ENCODE measurements around the gene IRAK4.
A peak's percentile ranks its signal among the peaks of the same experiment; 100 is the strongest.

IRAK4 gene

GRCh38 chr12:43758728-43759563, at the start of gene IRAK4, which contains the start of gene PUS7L:
IRAK4 (plus strand) TSS chr12:43758951; CDS start chr12:43768112, 9,161 bp downstream.
PUS7L (minus strand) TSS chr12:43758790; CDS start chr12:43755245, 3,545 bp downstream.
- peak; percentile 89 for DNase-seq (ENCODE audit: low spot score)
- no peaks in the 10 kb centered on the region for H3K9me3 ChIP-seq (ENCODE audit: severe bottlenecking)
- peak within 1 kb of the TSS; percentile 49 for H3K4me3 ChIP-seq (ENCODE audit: severe bottlenecking)
- peaks cover 11% of the 10 kb centered on the region for H3K36me3 ChIP-seq (ENCODE audit: low read depth)
- H3K27ac ChIP-seq (ENCODE audit: poor library complexity, severe bottlenecking): peak within 1 kb of the TSS; percentile 69
- peak; percentile 40 for TF ChIP-seq CTCF (IDR thresholded peaks at IDR 0.05; ENCODE audit: poor library complexity, severe bottlenecking)
- peaks cover 22% of the 10 kb centered on the region for H3K4me1 ChIP-seq (ENCODE audit: insufficient read depth, poor library complexity, severe bottlenecking)
- peak; percentile 87 for ATAC-seq (ENCODE audit: low read depth)
- H3K27me3 ChIP-seq (ENCODE audit: insufficient read depth, poor library complexity, severe bottlenecking): no peaks in the 10 kb centered on the region

- Histone ChIP-seq H3K4me3 (ENCODE audit: severe bottlenecking) (no peak overlapping the region), H3K9me3 (ENCODE audit: severe bottlenecking) (no peaks in the 10 kb centered on the region), H3K27me3 (ENCODE audit: insufficient read depth, poor library complexity, severe bottlenecking) (no peaks in the 10 kb centered on the region), H3K36me3 (ENCODE audit: low read depth) (no peaks in the 10 kb centered on the region), H3K27ac (ENCODE audit: poor library complexity, severe bottlenecking) (no peak overlapping the region), H3K4me1 (ENCODE audit: insufficient read depth, poor library complexity, severe bottlenecking) (no peaks in the 10 kb centered on the region)
- DNase-seq (ENCODE audit: low spot score) (no peak), ATAC-seq (ENCODE audit: low read depth) (no peak)
- no peak for TF ChIP-seq CTCF (IDR thresholded peaks at IDR 0.05; ENCODE audit: poor library complexity, severe bottlenecking)
Measured at GRCh38 chr12:43711348-43711747, 47.4 kb upstream of the IRAK4 start.

GRCh38 chr12:43722621-43723020, 36.1 kb upstream of the IRAK4 start:
- H3K4me1 ChIP-seq (ENCODE audit: insufficient read depth, poor library complexity, severe bottlenecking): no peaks in the 10 kb centered on the region
- no peaks in the 10 kb centered on the region; the same call in 1 of the 2 replicates for H3K36me3 ChIP-seq (ENCODE audit: low read depth)
- no peak for ATAC-seq (ENCODE audit: low read depth)
- TF ChIP-seq CTCF (IDR thresholded peaks at IDR 0.05; ENCODE audit: poor library complexity, severe bottlenecking): no peak
- H3K9me3 ChIP-seq (ENCODE audit: severe bottlenecking): no peaks in the 10 kb centered on the region
- no peaks in the 10 kb centered on the region for H3K27me3 ChIP-seq (ENCODE audit: insufficient read depth, poor library complexity, severe bottlenecking)
- no peak for DNase-seq (ENCODE audit: low spot score)
- H3K27ac ChIP-seq (ENCODE audit: poor library complexity, severe bottlenecking): no peak overlapping the region
- H3K4me3 ChIP-seq (ENCODE audit: severe bottlenecking): no peak overlapping the region

- no peaks in the 10 kb centered on the region for H3K27me3 ChIP-seq (ENCODE audit: insufficient read depth, poor library complexity, severe bottlenecking)
- no peak for TF ChIP-seq CTCF (IDR thresholded peaks at IDR 0.05; ENCODE audit: poor library complexity, severe bottlenecking)
- H3K9me3 ChIP-seq (ENCODE audit: severe bottlenecking): no peaks in the 10 kb centered on the region
- H3K4me3 ChIP-seq (ENCODE audit: severe bottlenecking): no peak overlapping the region
- DNase-seq (ENCODE audit: low spot score) (no peak), ATAC-seq (ENCODE audit: low read depth) (no peak)
- H3K36me3 ChIP-seq (ENCODE audit: low read depth): no peaks in the 10 kb centered on the region; the same call in 1 of the 2 replicates
- H3K4me1 ChIP-seq (ENCODE audit: insufficient read depth, poor library complexity, severe bottlenecking): no peaks in the 10 kb centered on the region
- no peak overlapping the region for H3K27ac ChIP-seq (ENCODE audit: poor library complexity, severe bottlenecking)
Measured at GRCh38 chr12:43723134-43723533, 35.6 kb upstream of the IRAK4 start.

- Histone ChIP-seq H3K27ac (ENCODE audit: poor library complexity, severe bottlenecking) (no peak overlapping the region), H3K4me3 (ENCODE audit: severe bottlenecking) (no peak overlapping the region), H3K27me3 (ENCODE audit: insufficient read depth, poor library complexity, severe bottlenecking) (no peaks in the 10 kb centered on the region), H3K9me3 (ENCODE audit: severe bottlenecking) (no peaks in the 10 kb centered on the region), H3K4me1 (ENCODE audit: insufficient read depth, poor library complexity, severe bottlenecking) (no peaks in the 10 kb centered on the region), H3K36me3 (ENCODE audit: low read depth) (peaks cover 19% of the 10 kb centered on the region)
- ATAC-seq (ENCODE audit: low read depth) (no peak), DNase-seq (ENCODE audit: low spot score) (no peak)
- TF ChIP-seq CTCF (IDR thresholded peaks at IDR 0.05; ENCODE audit: poor library complexity, severe bottlenecking): peak; percentile 63
Measured at GRCh38 chr12:43728117-43728516, 30.6 kb upstream of the IRAK4 start.
